Measurements from ENCODE around the gene KPNA6. TPM values are rescaled to one million over a fixed set of nuclear protein-coding genes. Genes with fewer than 3 reads are reported as not detected.
"Not testable (repeated sequence)": the region's sequence is repeated elsewhere in the genome, so short reads cannot be mapped to it uniquely, and the experiment has no call there.

KPNA6 gene
- total and polyA plus RNA-seq, 2 donors = 10.0 to 17.1 TPM

- not testable (repeated sequence) for H3K4me3 ChIP-seq (ENCODE audit: low read length in 2 of 2); H3K27me3 ChIP-seq (ENCODE audit: control insufficient read depth in 2 of 2, insufficient read depth in 1 of 2, low read length in 1 of 2); H3K4me1 ChIP-seq (ENCODE audit: control insufficient read depth in 2 of 2, insufficient read depth in 2 of 2, low read length in 2 of 2); H3K27ac ChIP-seq (ENCODE audit: low read depth in 1 of 2, low read length in 1 of 2); DNase-seq (ENCODE audit: low read depth in 6 of 9, low spot score in 9 of 9)
- H3K9me3 ChIP-seq (ENCODE audit: control insufficient read depth in 2 of 2, insufficient read depth in 1 of 2, low read length in 1 of 2) = peaks cover 0 to 11% of the 10 kb centered on the region in 2 donors
- 96% methylated on average over 4 of the region's 4 CpGs for WGBS
- peaks cover 0 to 14% of the 10 kb centered on the region in 2 donors for H3K36me3 ChIP-seq (ENCODE audit: control insufficient read depth in 2 of 2, insufficient read depth in 2 of 2, low read length in 1 of 2)
Measured at GRCh38 chr1:32143302-32143695, 35.4 kb downstream of the KPNA6 start.

GRCh38 chr1:32144033-32144432, 36.2 kb downstream of the KPNA6 start:
- H3K27me3 ChIP-seq (ENCODE audit: control insufficient read depth in 2 of 2, insufficient read depth in 1 of 2, low read length in 1 of 2) = no peaks in the 10 kb centered on the region
- peaks cover 1 to 16% of the 10 kb centered on the region in 2 donors for H3K9me3 ChIP-seq (ENCODE audit: control insufficient read depth in 2 of 2, insufficient read depth in 1 of 2, low read length in 1 of 2)
- no peak overlapping the region for H3K27ac ChIP-seq (ENCODE audit: low read depth in 1 of 2, low read length in 1 of 2)
- peaks cover 3 to 17% of the 10 kb centered on the region in 2 donors for H3K36me3 ChIP-seq (ENCODE audit: control insufficient read depth in 2 of 2, insufficient read depth in 2 of 2, low read length in 1 of 2)
- WGBS = 98% methylated on average over 3 of the region's 3 CpGs
- H3K4me1 ChIP-seq (ENCODE audit: control insufficient read depth in 2 of 2, insufficient read depth in 2 of 2, low read length in 2 of 2) = no peaks in the 10 kb centered on the region
- DNase-seq (ENCODE audit: low read depth in 6 of 9, low spot score in 9 of 9) = no peak
- H3K4me3 ChIP-seq (ENCODE audit: low read length in 2 of 2) = no peak overlapping the region

GRCh38 chr1:32147799-32148198, 39.9 kb downstream of the KPNA6 start:
- Histone ChIP-seq H3K36me3 (ENCODE audit: control insufficient read depth in 2 of 2, insufficient read depth in 2 of 2, low read length in 1 of 2) (peaks cover 3 to 17% of the 10 kb centered on the region in 2 donors), H3K9me3 (ENCODE audit: control insufficient read depth in 2 of 2, insufficient read depth in 1 of 2, low read length in 1 of 2) (peaks cover 1 to 16% of the 10 kb centered on the region in 2 donors)
- H3K4me3 ChIP-seq (ENCODE audit: low read length in 2 of 2); H3K27ac ChIP-seq (ENCODE audit: low read depth in 1 of 2, low read length in 1 of 2); DNase-seq (ENCODE audit: low read depth in 6 of 9, low spot score in 9 of 9); H3K4me1 ChIP-seq (ENCODE audit: control insufficient read depth in 2 of 2, insufficient read depth in 2 of 2, low read length in 2 of 2); H3K27me3 ChIP-seq (ENCODE audit: control insufficient read depth in 2 of 2, insufficient read depth in 1 of 2, low read length in 1 of 2): not testable (repeated sequence)
- 98% methylated on average over 5 of the region's 5 CpGs for WGBS

GRCh38 chr1:32150847-32151246, 43.0 kb downstream of the KPNA6 start:
- DNase-seq (ENCODE audit: low read depth in 6 of 9, low spot score in 9 of 9) = no peak
- 99% methylated on average over 9 of the region's 9 CpGs for WGBS
- H3K27me3 ChIP-seq (ENCODE audit: control insufficient read depth in 2 of 2, insufficient read depth in 1 of 2, low read length in 1 of 2) = no peaks in the 10 kb centered on the region
- no peaks in the 10 kb centered on the region for H3K4me1 ChIP-seq (ENCODE audit: control insufficient read depth in 2 of 2, insufficient read depth in 2 of 2, low read length in 2 of 2)
- H3K4me3 ChIP-seq (ENCODE audit: low read length in 2 of 2) = no peak overlapping the region
- H3K36me3 ChIP-seq (ENCODE audit: control insufficient read depth in 2 of 2, insufficient read depth in 2 of 2, low read length in 1 of 2) = peaks cover 10 to 29% of the 10 kb centered on the region in 2 donors
- H3K9me3 ChIP-seq (ENCODE audit: control insufficient read depth in 2 of 2, insufficient read depth in 1 of 2, low read length in 1 of 2) = peaks cover 1 to 16% of the 10 kb centered on the region in 2 donors
- H3K27ac ChIP-seq (ENCODE audit: low read depth in 1 of 2, low read length in 1 of 2) = no peak overlapping the region

GRCh38 chr1:32151319-32151787, 43.5 kb downstream of the KPNA6 start:
- Histone ChIP-seq H3K4me1 (ENCODE audit: control insufficient read depth in 2 of 2, insufficient read depth in 2 of 2, low read length in 2 of 2) (no peaks in the 10 kb centered on the region), H3K4me3 (ENCODE audit: low read length in 2 of 2) (no peak overlapping the region), H3K27ac (ENCODE audit: low read depth in 1 of 2, low read length in 1 of 2) (no peak overlapping the region), H3K36me3 (ENCODE audit: control insufficient read depth in 2 of 2, insufficient read depth in 2 of 2, low read length in 1 of 2) (peaks cover 15 to 34% of the 10 kb centered on the region in 2 donors), H3K27me3 (ENCODE audit: control insufficient read depth in 2 of 2, insufficient read depth in 1 of 2, low read length in 1 of 2) (no peaks in the 10 kb centered on the region), H3K9me3 (ENCODE audit: control insufficient read depth in 2 of 2, insufficient read depth in 1 of 2, low read length in 1 of 2) (peaks cover 1 to 16% of the 10 kb centered on the region in 2 donors)
- no peak for DNase-seq (ENCODE audit: low read depth in 6 of 9, low spot score in 9 of 9)
- 90% methylated on average over 5 of the region's 5 CpGs for whole genome bisulfite sequencing

GRCh38 chr1:32159189-32159588, 51.3 kb downstream of the KPNA6 start:
- Histone ChIP-seq H3K27me3 (ENCODE audit: control insufficient read depth in 2 of 2, insufficient read depth in 1 of 2, low read length in 1 of 2) (no peaks in the 10 kb centered on the region), H3K9me3 (ENCODE audit: control insufficient read depth in 2 of 2, insufficient read depth in 1 of 2, low read length in 1 of 2) (no peaks in the 10 kb centered on the region), H3K27ac (ENCODE audit: low read depth in 1 of 2, low read length in 1 of 2) (no peak overlapping the region), H3K4me1 (ENCODE audit: control insufficient read depth in 2 of 2, insufficient read depth in 2 of 2, low read length in 2 of 2) (no peaks in the 10 kb centered on the region), H3K36me3 (ENCODE audit: control insufficient read depth in 2 of 2, insufficient read depth in 2 of 2, low read length in 1 of 2) (peaks cover 68 to 82% of the 10 kb centered on the region in 2 donors), H3K4me3 (ENCODE audit: low read length in 2 of 2) (no peak overlapping the region)
- no peak for DNase-seq (ENCODE audit: low read depth in 6 of 9, low spot score in 9 of 9)
- WGBS = 97% methylated on average over 3 of the region's 3 CpGs

GRCh38 chr1:32163405-32163804, 55.5 kb downstream of the KPNA6 start:
- no peaks in the 10 kb centered on the region for H3K27me3 ChIP-seq (ENCODE audit: control insufficient read depth in 2 of 2, insufficient read depth in 1 of 2, low read length in 1 of 2)
- WGBS = 96% methylated on average over 2 of the region's 2 CpGs
- no peak overlapping the region for H3K27ac ChIP-seq (ENCODE audit: low read depth in 1 of 2, low read length in 1 of 2)
- no peak overlapping the region for H3K4me3 ChIP-seq (ENCODE audit: low read length in 2 of 2)
- DNase-seq (ENCODE audit: low read depth in 6 of 9, low spot score in 9 of 9) = no peak
- no peaks in the 10 kb centered on the region for H3K4me1 ChIP-seq (ENCODE audit: control insufficient read depth in 2 of 2, insufficient read depth in 2 of 2, low read length in 2 of 2)
- no peaks in the 10 kb centered on the region for H3K9me3 ChIP-seq (ENCODE audit: control insufficient read depth in 2 of 2, insufficient read depth in 1 of 2, low read length in 1 of 2)
- peaks cover 54 to 80% of the 10 kb centered on the region in 2 donors for H3K36me3 ChIP-seq (ENCODE audit: control insufficient read depth in 2 of 2, insufficient read depth in 2 of 2, low read length in 1 of 2)

- not testable (repeated sequence) for H3K27ac ChIP-seq (ENCODE audit: low read depth in 1 of 2, low read length in 1 of 2); H3K9me3 ChIP-seq (ENCODE audit: control insufficient read depth in 2 of 2, insufficient read depth in 1 of 2, low read length in 1 of 2); DNase-seq (ENCODE audit: low read depth in 6 of 9, low spot score in 9 of 9); H3K4me1 ChIP-seq (ENCODE audit: control insufficient read depth in 2 of 2, insufficient read depth in 2 of 2, low read length in 2 of 2); H3K4me3 ChIP-seq (ENCODE audit: low read length in 2 of 2); H3K27me3 ChIP-seq (ENCODE audit: control insufficient read depth in 2 of 2, insufficient read depth in 1 of 2, low read length in 1 of 2)
- WGBS = 97% methylated on average over 10 of the region's 10 CpGs
- peaks cover 54 to 78% of the 10 kb centered on the region in 2 donors for H3K36me3 ChIP-seq (ENCODE audit: control insufficient read depth in 2 of 2, insufficient read depth in 2 of 2, low read length in 1 of 2)
Measured at GRCh38 chr1:32165633-32166032, 57.8 kb downstream of the KPNA6 start.

- H3K4me1 ChIP-seq (ENCODE audit: control insufficient read depth in 2 of 2, insufficient read depth in 2 of 2, low read length in 2 of 2) = peaks cover 14 to 18% of the 10 kb centered on the region in 2 donors
- peaks cover 48 to 78% of the 10 kb centered on the region in 2 donors for H3K36me3 ChIP-seq (ENCODE audit: control insufficient read depth in 2 of 2, insufficient read depth in 2 of 2, low read length in 1 of 2)
- no peak overlapping the region for H3K4me3 ChIP-seq (ENCODE audit: low read length in 2 of 2)
- DNase-seq (ENCODE audit: low read depth in 6 of 9, low spot score in 9 of 9) = no peak
- WGBS = 95% methylated on average over 4 of the region's 4 CpGs
- H3K9me3 ChIP-seq (ENCODE audit: control insufficient read depth in 2 of 2, insufficient read depth in 1 of 2, low read length in 1 of 2) = no peaks in the 10 kb centered on the region
- no peaks in the 10 kb centered on the region for H3K27me3 ChIP-seq (ENCODE audit: control insufficient read depth in 2 of 2, insufficient read depth in 1 of 2, low read length in 1 of 2)
- H3K27ac ChIP-seq (ENCODE audit: low read depth in 1 of 2, low read length in 1 of 2) = no peak overlapping the region
Measured at GRCh38 chr1:32170991-32171390, 63.1 kb downstream of the KPNA6 start.
